GM21576 (cell line): ENCODE results near the gene IGF2R.
"Not testable (repeated sequence)": the region's sequence is repeated elsewhere in the genome, so short reads cannot be mapped to it uniquely, and the experiment has no call there.

Source experiments
- ATAC-seq: cut with Tn5 transposase; IDR thresholded peaks from one replicate; pipeline ENCODE4 v1.9.1; 2021; ENCODE audit warnings: mild to moderate bottlenecking, moderate library complexity; ENCODE audit not compliant: unreplicated experiment

The IGF2R gene

GRCh38 chr6:159989492-159990480, 20.9 kb downstream of the IGF2R start:
- ATAC-seq: peak; percentile 77

GRCh38 chr6:159992366-159992765, 23.5 kb downstream of the IGF2R start:
- no peak for ATAC-seq

- ATAC-seq: no peak
Measured at GRCh38 chr6:159995405-159995804, 26.5 kb downstream of the IGF2R start.

GRCh38 chr6:159996087-159996622, 27.3 kb downstream of the IGF2R start:
- no peak for ATAC-seq

GRCh38 chr6:159996626-159997497, 28.0 kb downstream of the IGF2R start:
- no peak for ATAC-seq

- no peak for ATAC-seq
Measured at GRCh38 chr6:159997498-159998101, 28.7 kb downstream of the IGF2R start.

GRCh38 chr6:159998538-159998937, 29.7 kb downstream of the IGF2R start:
- ATAC-seq: no peak

- no peak for ATAC-seq
Measured at GRCh38 chr6:159999240-159999671, 30.4 kb downstream of the IGF2R start.

- no peak for ATAC-seq
Measured at GRCh38 chr6:160000280-160000704, 31.4 kb downstream of the IGF2R start.

- ATAC-seq: not testable (repeated sequence)
Measured at GRCh38 chr6:160000893-160001427, 32.1 kb downstream of the IGF2R start.

GRCh38 chr6:160002882-160003281, 34.0 kb downstream of the IGF2R start:
- ATAC-seq: no peak

GRCh38 chr6:160004018-160004417, 35.1 kb downstream of the IGF2R start:
- ATAC-seq: no peak

- ATAC-seq: no peak
Measured at GRCh38 chr6:160004419-160005175, 35.7 kb downstream of the IGF2R start.

- no peak for ATAC-seq
Measured at GRCh38 chr6:160005211-160005610, 36.3 kb downstream of the IGF2R start.

GRCh38 chr6:160005861-160006540, 37.1 kb downstream of the IGF2R start:
- no peak for ATAC-seq

GRCh38 chr6:160007145-160007544, 38.3 kb downstream of the IGF2R start:
- no peak for ATAC-seq

GRCh38 chr6:160007611-160008010, 38.7 kb downstream of the IGF2R start:
- no peak for ATAC-seq

GRCh38 chr6:160010067-160010466, 41.2 kb downstream of the IGF2R start:
- no peak for ATAC-seq
